ENCODE data around the gene MXD3.

DNA sequence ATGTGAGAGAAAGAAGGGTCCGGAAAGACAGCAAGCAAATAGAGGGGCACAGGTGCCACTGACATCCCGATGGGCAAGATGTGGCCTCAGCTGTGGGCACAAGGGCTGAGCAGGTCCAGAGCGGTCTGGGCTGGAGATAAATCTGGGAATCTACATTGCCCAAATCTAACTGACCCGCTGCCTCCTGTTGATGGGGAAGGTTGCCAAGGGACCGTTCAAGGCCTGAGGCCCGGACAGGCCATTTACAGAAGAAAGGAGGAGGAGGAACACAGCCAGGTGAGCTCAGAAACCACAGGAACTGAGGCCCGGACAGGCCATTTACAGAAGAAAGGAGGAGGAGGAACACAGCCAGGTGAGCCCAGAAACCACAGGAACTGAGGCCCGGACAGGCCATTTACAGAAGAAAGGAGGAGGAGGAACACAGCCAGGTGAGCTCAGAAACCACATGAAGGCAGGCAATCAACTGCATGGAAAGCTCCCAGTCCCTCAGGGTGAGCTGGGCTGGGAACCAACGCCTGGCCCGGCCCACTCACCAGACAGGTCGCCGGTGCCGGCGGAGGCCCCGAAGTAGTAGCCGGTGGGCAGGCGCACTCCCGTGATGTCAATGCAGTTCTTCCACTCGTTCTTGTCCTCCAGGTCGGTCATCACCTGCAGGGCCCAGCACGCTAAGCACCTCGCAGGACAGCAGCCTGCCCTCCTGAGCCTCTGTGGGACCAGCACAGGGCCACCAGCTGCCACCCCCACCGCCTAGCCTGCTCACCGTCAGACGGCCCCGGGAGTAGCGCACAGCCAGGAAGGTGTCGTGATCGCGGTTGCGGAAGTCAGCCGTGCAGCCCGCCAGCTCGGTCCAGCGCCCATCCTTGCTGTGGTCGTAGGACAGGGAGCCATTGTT is 25.2 kb upstream of the MXD3 start:
- TF ChIP-seq ZBTB1 (tag by site-specific recombination; IDR thresholded peaks at IDR 0.05) (no peak), ZNF292 (tag by site-specific recombination; IDR thresholded peaks at IDR 0.05; ENCODE audit: borderline replicate concordance, low read depth) (no peak)
- TF ChIP-seq, protein P1, sequence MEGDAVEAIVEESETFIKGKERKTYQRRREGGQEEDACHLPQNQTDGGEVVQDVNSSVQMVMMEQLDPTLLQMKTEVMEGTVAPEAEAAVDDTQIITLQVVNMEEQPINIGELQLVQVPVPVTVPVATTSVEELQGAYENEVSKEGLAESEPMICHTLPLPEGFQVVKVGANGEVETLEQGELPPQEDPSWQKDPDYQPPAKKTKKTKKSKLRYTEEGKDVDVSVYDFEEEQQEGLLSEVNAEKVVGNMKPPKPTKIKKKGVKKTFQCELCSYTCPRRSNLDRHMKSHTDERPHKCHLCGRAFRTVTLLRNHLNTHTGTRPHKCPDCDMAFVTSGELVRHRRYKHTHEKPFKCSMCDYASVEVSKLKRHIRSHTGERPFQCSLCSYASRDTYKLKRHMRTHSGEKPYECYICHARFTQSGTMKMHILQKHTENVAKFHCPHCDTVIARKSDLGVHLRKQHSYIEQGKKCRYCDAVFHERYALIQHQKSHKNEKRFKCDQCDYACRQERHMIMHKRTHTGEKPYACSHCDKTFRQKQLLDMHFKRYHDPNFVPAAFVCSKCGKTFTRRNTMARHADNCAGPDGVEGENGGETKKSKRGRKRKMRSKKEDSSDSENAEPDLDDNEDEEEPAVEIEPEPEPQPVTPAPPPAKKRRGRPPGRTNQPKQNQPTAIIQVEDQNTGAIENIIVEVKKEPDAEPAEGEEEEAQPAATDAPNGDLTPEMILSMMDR (tag by site-specific recombination; IDR thresholded peaks at IDR 0.05) = no peak
